ENCODE data around the gene CELA1.

DNA sequence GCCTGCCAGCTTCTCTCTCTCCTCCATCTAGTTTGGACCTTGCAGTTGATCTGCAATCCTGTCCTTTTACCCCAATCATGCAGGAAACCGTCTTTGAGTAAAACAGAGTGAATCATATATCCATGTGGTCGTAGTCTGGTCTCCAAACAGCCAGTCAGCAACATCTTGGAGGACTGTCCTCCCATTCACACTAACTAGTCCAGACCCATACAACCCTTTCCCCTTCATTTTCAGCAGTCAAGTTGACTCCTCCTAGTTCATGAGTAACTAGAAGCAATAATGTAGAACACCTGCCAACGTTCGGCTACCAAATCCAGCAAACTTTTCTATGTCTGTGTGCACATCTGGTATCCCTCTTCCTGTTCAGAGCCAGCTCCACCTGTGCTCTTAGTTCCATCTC lies 11.7 kb downstream of the CELA1 start:
- TF ChIP-seq SPI1 (IDR thresholded peaks at IDR 0.05; ENCODE audit: borderline replicate concordance, low read depth): no peak
- TF ChIP-seq POLR2AphosphoS5 (IDR thresholded peaks at IDR 0.05; ENCODE audit: low read depth): no peak
- TF ChIP-seq CTCF (IDR thresholded peaks at IDR 0.05; ENCODE audit: insufficient read depth, low read length): no peak
- TF ChIP-seq, protein P1, sequence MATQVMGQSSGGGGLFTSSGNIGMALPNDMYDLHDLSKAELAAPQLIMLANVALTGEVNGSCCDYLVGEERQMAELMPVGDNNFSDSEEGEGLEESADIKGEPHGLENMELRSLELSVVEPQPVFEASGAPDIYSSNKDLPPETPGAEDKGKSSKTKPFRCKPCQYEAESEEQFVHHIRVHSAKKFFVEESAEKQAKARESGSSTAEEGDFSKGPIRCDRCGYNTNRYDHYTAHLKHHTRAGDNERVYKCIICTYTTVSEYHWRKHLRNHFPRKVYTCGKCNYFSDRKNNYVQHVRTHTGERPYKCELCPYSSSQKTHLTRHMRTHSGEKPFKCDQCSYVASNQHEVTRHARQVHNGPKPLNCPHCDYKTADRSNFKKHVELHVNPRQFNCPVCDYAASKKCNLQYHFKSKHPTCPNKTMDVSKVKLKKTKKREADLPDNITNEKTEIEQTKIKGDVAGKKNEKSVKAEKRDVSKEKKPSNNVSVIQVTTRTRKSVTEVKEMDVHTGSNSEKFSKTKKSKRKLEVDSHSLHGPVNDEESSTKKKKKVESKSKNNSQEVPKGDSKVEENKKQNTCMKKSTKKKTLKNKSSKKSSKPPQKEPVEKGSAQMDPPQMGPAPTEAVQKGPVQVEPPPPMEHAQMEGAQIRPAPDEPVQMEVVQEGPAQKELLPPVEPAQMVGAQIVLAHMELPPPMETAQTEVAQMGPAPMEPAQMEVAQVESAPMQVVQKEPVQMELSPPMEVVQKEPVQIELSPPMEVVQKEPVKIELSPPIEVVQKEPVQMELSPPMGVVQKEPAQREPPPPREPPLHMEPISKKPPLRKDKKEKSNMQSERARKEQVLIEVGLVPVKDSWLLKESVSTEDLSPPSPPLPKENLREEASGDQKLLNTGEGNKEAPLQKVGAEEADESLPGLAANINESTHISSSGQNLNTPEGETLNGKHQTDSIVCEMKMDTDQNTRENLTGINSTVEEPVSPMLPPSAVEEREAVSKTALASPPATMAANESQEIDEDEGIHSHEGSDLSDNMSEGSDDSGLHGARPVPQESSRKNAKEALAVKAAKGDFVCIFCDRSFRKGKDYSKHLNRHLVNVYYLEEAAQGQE (IDR thresholded peaks at IDR 0.05; ENCODE audit: insufficient replicate concordance, low read depth): no peak
- no peak for TF ChIP-seq GABPA (IDR thresholded peaks at IDR 0.05; ENCODE audit: low read depth)

Measured in HL-60 (cell line).